HL-60/S4 (cell line): ENCODE results near the gene INSYN2A.

ENCODE experiments used
- in situ Hi-C: fragments of 300-500 bp; cut with MboI; formaldehyde crosslinking; loops from 2 replicates; pipeline ENCODE4 v1.14.3; 2022; ENCODE audit warnings: low sequenced_read_pairs

INSYN2A gene

GRCh38 chr10:127196282-127197153, at the start of gene INSYN2A:
TSS of gene INSYN2A (minus strand) at chr10:127196591. CDS start at chr10:127176395, 20,196 bp downstream.
- in situ Hi-C loops, result no loop called here

- in situ Hi-C loops, result no loop called here
Measured at GRCh38 chr10:127245456-127245855, 49.1 kb upstream of the INSYN2A start.

- in situ Hi-C loops, result no loop called here
Measured at GRCh38 chr10:127243490-127244272, 47.3 kb upstream of the INSYN2A start.

GRCh38 chr10:127242914-127243313, 46.5 kb upstream of the INSYN2A start:
- in situ Hi-C loops, result no loop called here

- in situ Hi-C loops, result no loop called here
Measured at GRCh38 chr10:127236266-127236665, 39.9 kb upstream of the INSYN2A start.

- in situ Hi-C loops, result no loop called here
Measured at GRCh38 chr10:127234306-127234800, 38.0 kb upstream of the INSYN2A start.

- in situ Hi-C loops, result no loop called here
Measured at GRCh38 chr10:127228195-127228787, 31.9 kb upstream of the INSYN2A start.

- in situ Hi-C loops, result no loop called here
Measured at GRCh38 chr10:127227663-127228062, 31.3 kb upstream of the INSYN2A start.

GRCh38 chr10:127227027-127227426, 30.6 kb upstream of the INSYN2A start:
- in situ Hi-C loops, result no loop called here

GRCh38 chr10:127221281-127221680, 24.9 kb upstream of the INSYN2A start:
- in situ Hi-C loops, result no loop called here

- in situ Hi-C loops, result no loop called here
Measured at GRCh38 chr10:127218658-127219057, 22.3 kb upstream of the INSYN2A start.

- in situ Hi-C loops, result no loop called here
Measured at GRCh38 chr10:127216786-127217185, 20.4 kb upstream of the INSYN2A start.

- in situ Hi-C loops, result no loop called here
Measured at GRCh38 chr10:127216274-127216673, 19.9 kb upstream of the INSYN2A start.

- in situ Hi-C loops, result no loop called here
Measured at GRCh38 chr10:127215866-127216265, 19.5 kb upstream of the INSYN2A start.

- in situ Hi-C loops, result no loop called here
Measured at GRCh38 chr10:127210936-127211466, 14.6 kb upstream of the INSYN2A start.

- in situ Hi-C loops, result no loop called here
Measured at GRCh38 chr10:127207081-127207480, 10.7 kb upstream of the INSYN2A start.

- in situ Hi-C loops, result no loop called here
Measured at GRCh38 chr10:127203067-127203466, 6.7 kb upstream of the INSYN2A start.

- in situ Hi-C loops, result no loop called here
Measured at GRCh38 chr10:127200646-127201045, 4.3 kb upstream of the INSYN2A start.

GRCh38 chr10:127198721-127199120, 2.3 kb upstream of the INSYN2A start:
- in situ Hi-C loops, result no loop called here

GRCh38 chr10:127198307-127198706, 1.9 kb upstream of the INSYN2A start:
- in situ Hi-C loops, result no loop called here

- in situ Hi-C loops, result no loop called here
Measured at GRCh38 chr10:127197154-127197432, 702 bp upstream of the INSYN2A start.
